NCI-H524 treated with DMSO at 0.1 percent for 48 hours (cell line): ENCODE results near the gene GUCA1A.

Experiments
- DNase-seq: peaks from one replicate; lab custom pipeline; 2025; lab: John Stamatoyannopoulos, UW

The GUCA1A gene

DNA sequence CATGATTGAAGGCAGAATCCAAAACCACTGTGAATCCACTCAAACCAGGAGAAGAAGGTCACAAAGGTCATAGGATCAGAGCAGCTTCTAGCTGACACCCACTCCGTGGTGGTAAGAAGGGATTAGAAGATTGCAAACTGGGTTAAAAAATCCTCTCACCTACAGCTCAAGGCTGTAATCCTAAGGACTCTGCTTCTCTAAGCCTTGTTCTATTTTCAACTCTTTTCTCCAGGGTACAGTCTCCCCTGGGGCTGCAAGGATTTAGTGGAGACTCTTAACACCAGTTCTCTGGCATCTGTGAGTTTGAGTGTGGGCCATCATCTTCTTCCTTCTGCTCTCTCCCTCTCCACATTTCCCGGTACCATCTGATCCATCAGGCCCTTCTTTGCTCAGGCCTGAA, at the start of gene GUCA1A:
Gene GUCA1A, plus strand, starts transcription at position 264 of the 400 bp plus-strand sequence. CDS start 250 bp downstream, outside the sequence.
- DNase-seq, result no peak

DNA sequence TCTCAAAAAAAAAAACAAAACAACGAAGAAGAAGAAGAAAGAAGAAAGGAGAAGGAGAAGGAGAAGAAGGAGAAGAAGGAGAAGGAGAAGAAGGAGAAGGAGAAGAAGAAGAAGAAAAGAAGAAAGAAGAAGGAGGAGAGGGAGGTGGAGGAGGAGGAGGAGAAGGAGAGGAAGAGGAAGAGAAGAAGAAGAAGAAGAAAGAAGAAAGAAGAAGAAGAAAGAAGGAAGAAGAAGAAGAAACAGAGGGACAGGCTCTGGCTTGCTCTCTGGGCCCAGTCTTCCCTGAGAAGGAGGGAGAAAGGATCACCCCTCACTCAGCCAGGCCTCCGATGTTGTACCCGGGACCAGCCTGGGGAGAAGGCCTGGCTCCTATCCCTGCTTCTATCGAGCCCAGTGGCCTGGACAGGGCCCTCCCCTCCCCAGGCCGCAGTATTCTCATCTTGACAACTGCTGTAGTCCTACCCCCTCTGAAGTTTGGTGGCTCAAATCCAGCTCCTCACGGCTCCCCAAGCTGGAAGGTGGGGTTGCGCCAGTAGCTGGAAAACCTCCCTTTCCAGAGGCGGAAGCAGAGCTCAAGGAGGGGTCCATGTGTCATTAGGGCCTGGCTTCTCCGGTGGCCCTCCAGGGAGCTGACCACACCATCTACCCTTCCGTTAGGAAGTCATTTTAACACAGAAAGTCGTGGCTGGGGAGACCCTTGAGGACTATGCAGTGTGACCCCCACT, 49.6 kb upstream of the GUCA1A start:
- no peak for DNase-seq

DNA sequence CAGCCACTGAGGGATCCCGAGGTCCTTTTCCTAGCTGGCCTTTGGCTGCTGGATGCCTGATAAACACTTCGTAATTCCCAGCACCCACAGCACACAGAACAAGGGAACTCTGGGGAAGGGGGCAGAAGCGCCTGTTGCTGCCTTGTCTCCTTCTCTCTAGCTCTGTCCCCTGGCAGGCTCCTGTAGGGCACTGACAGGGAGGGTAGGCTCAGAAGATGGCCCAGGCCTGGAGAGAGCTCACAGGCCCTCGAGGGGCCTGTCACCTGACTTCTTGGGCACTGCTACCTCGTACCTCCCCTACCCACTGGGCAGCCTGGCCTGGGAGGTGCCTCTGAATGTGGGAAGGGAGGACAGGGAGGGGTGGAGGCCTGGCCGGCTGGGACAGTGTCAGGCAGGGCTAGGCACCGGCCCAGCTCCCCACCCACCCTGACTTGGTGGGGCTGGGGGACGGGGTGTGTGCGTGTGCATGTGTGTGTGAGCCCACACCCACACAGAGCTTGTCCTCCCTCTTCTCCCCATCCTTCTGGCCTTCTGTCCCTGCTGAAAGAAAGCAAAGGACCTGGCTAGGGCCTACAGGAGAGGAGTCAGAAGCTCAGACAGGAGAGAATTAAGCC, 48.8 kb upstream of the GUCA1A start:
- DNase-seq, result no peak

DNA sequence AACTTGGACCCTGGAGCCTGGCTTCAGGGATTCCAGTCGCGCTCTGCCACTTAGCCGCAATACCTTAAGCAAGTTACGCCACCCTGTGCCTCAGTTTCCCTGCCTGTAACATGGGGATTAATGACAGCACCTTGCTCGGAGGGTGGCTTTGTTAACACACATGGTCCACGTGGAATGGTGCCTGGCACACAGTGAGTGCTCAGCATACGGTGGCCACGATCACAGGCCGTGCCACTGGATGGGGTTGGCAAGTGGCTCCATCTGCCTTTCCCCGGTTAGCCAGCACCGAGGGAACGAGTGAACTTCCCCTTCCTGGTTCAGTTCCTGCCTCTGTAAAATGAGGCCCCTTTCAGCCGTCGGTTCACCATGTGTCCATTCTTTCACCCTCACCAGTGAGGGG, 47.9 kb upstream of the GUCA1A start:
- no peak for DNase-seq

DNA sequence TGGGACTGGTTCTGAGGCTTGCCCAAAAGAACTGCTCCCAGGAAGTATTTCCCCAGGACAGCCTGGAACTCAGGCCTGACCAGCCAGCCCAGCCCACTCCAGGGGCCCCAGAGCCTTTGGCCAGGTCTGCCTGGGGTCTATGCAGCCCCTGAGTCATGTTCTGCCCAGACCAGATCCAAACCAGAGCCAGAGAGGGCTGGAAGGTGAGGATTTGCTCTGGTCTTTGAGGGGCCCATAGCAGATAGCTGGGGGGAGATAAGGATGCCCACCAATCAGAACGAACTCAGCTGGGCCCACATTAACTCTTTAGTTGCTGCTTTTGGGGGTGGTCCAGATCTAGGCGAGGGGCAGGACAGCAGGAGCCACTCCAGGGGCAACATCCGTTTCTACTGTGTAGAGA, 47.5 kb upstream of the GUCA1A start:
- DNase-seq, result no peak

DNA sequence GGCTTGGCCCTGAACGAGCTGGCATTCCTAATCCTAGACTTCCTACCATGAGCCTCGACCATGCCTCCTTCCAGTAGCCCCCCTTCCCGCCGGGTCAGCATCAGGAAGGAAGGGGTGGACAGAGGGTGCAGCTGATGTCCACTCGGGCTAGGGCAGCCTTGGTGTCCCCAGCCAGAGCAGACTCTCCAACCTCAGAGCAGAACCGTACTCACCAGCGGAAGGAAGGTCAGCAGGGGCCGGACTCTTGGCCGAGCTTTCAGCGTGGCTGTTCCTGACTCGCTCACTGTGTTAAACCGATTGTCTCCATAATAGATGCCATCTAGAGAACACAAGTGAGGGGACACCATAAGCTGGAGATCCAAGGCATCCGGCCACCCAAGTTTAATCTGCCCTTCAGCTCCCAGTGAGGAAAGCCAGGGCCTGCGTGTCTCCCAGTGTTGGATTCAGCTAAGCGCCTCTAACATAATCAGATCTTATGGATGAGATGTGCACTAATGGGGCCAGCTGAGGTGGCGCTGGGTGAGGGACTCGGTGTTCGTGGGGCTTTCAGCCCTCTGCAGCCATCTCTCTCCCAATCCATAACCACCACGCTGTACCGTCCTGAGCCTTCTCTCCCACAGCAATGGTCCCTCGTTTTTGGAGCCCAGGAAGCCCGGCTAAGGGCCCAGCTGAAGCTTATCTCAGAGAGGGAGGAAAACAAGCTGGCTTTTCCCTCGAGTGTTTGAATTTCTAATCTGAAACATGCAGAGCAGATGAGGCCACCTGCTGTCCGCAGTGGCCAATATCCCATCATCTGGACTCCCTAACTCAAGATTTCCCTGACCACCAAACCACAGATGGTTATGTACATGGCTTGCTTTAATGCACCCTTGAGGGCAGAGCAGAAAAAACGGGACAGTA, 44.5 kb upstream of the GUCA1A start:
- DNase-seq, result no peak

DNA sequence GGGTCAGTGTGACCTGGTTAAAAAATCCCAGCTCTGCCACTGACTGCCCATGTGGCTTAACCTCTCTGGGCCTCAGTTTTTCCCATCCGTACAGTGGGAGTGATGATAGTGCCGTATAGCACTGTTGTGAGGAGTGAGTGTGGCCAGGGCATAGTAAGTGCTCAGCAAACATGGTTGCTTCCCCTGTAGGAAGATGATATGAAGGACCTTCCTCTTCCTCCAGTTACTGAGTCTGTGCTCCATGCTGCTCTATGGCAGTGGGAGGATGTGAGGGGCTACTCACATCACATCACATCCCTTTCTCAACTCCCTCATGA, 43.8 kb upstream of the GUCA1A start:
- no peak for DNase-seq

DNA sequence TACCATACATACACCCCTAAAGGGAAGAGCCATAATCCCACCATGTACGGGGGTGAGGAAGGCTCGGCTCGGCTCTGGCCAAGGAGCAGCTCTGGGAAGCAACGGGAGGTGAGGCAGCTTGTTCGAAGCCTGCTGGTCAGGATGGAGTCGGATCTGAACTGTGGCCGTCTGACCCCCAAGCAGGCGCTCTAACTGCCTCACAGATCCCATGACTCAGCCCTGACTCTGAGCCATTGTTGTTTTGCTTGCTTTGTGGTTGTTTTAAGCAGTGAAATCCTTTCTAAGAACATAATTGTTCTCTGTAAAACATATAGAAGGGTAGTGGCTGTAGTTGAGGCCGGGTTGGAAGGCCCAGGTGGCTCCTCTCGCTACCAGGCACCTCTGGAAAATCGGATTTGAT, 41.6 kb upstream of the GUCA1A start:
- no peak for DNase-seq

DNA sequence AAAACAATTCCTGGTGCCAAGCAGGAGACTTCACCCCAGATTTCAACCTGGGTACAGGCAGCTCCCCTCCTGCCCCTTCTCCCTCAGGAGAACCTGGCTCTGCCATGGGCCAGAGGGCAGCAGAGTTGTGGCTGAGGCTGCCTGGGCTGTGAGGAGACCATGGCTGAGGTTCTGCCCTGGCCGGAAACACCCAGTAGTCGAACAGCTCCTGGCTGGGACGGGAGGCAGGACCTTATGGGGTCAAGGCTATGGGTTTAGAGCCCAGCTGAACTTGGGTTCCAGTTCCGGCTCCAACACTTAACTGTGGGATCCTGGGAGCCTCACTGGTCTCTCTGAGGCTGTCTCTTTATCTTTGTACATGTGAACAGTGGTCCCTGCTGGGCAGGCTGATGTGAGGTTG, 39.2 kb upstream of the GUCA1A start:
- no peak for DNase-seq

DNA sequence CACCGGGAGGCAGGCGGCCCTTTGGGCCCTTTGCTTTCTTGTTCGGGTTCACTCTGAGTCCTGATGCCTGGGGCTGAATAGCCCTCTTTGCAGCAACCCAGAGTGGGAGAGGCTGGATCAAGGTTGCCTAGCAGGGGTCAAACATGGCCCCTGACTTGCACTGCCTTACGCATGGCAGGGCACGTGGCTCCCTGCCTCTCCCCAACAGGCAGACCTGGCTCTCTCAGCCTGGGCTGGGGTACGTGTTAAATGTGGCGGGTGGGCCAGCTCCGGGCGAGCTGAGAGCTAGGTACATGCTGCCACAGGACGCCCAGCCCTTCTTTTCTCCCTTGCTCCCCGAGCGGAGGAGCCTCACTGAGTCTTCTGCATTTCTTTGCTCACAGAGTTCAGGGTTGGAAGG, 38.0 kb upstream of the GUCA1A start:
- DNase-seq, result no peak

DNA sequence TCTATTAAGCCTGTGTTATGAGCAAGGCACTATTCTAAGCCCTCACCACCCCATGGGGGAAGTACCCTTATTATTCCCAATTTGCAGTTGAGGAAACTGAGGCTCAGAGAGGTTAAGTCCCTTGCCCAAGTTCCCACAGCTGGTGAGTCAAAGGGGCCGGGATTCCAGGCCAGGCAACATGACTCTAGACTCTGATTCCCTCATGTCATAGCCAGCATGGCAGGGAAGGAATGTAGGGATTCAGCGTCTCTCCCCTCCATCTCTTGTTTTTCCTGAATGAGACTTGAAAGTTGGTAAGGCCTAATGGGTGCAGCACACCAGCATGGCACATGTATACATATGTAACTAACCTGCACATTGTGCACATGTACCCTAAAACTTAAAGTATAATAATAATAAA, 37.4 kb upstream of the GUCA1A start:
- DNase-seq, result no peak

DNA sequence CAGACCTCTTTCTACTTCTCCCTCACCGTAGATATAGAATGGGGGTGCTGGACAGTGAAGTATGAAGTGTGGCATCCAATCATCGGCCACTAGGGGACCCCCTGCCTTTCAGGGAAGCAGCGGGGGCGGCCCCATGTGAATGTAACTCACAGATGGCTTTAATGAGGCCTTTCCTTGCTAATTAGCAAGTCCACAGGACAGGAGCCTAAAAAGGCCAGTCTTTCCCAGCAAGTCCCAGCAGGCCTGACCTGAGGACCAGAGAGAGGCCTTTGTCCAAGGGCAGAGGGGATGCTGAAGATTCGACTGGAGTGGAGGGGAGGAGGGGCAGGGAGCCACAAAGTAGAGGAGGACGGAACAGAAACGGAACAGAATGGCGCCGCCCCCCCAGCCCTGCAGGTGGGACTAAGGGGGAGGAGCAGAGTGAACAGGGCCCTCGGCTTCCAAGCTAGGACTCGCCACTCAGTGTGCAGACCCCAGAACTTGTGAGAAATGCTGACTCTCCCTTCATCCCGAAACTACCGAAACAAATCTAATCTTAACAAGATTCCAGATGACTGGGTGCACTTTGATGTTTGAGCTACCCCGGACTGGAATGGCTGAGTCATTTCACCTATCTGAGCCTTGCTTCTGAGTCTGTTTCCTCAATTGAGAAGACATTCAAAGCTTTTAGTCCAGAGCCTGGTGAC, 36.5 kb upstream of the GUCA1A start:
- DNase-seq, result peak; percentile 16

DNA sequence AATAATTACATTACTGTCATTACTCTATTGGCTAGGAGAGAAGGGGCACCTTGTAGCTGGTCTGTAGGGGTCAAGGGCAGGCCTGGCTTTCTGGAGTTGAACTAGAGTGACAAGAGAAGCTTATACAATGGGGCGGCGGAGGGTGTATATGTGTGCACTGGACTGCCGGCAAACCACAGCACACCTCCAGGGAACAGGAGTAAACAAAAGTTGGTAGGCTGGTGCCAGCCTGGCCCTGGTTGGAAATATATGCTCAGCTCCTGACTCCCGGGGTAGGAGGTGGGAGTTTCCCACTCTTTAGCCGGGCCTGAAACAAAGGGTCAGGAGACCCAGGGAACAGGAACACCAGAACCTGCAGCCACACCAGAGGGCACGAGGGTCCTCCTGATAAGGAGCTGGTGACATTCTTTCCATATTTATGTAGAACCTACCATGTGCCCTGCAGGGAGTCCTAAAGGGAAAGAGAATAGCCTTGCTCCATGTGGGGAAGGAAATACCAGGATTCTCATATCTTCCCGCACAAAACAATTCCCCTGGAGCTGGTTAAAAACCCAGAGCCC, 35.9 kb upstream of the GUCA1A start:
- DNase-seq, result no peak

DNA sequence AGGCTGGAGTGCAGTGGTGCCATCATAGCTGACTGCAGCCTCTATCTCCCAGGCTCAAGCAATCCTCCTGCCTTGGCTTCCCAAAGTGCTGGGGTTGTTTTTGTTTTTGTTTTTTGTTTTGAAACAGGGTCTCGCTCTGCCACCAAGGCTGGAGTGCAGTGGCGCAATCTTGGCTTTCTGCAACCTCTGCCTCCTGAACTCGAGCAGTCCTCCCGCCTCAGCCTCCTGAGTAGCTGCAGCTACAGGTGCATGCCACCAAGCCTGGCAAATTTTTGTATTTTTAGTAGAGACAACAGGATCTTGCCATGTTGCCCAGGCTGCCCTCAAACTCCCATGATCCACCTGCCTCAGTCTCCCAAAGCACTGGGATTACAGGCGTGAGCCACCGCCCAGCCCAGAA, 35.0 kb upstream of the GUCA1A start:
- no peak for DNase-seq

DNA sequence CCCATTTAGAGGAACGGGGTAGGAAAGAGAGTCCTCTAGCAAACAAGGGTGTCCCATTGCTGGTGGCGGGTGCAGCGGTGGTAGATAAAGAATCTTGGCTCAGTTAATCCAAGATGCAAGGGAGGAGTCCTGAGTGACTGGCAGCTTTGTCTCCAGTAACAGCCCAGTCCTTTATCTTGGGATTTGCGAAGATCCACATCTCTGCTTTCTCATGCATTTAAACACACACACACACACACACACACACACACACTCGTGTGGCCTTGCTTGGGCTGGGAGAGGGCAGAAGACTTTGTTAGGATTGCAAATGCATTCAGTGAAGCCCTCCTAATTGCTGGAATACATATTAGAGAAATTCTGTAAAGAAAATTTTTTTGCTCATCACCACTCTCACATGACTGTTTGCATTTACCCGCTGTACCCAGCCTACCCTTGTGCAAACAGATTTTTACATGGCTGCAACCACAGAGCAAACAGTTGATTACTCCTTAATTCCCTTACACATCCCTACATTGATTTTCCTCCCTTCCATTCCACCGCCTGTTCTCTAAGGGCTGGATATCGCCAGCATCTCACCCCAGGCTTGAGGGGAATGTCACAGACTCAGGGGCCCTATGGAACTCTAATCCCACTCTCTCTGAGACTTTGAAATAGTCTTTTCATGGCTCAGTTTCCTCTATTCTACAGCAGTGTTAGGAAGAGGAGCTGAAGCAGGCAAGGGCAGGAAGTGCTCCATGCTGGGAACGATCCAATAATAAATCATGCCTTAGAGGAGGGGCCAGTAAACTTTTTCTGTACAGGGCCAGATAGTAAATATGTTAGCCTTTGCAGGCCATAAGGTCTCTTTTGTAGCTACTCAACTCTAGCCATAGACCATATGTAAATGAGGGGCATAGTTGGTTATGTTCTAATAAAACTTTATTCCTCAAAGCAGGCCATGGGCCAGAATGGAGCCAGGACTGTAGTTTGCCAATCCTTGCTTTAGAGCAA, 34.2 kb upstream of the GUCA1A start:
- DNase-seq, result no peak

DNA sequence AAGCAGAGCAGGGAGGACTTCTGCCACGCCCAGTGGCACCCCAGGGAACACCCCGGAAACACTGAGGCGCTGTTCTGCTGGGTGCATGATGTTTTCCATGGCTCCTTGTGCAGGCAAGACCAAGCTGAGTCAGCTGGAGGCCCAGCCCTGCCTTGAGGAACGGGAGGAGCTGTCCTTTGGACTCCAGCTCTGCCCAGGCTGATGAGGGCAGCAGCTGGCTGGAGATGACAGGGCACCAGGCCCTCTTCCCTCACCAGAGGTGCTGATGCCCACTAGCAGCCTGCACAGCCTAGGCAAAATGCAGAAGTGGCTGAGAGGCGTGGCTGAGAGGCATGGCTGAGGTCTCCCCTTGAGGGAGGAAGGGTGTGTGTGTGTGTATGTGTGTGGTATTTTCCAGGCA, 33.1 kb upstream of the GUCA1A start:
- DNase-seq, result no peak

DNA sequence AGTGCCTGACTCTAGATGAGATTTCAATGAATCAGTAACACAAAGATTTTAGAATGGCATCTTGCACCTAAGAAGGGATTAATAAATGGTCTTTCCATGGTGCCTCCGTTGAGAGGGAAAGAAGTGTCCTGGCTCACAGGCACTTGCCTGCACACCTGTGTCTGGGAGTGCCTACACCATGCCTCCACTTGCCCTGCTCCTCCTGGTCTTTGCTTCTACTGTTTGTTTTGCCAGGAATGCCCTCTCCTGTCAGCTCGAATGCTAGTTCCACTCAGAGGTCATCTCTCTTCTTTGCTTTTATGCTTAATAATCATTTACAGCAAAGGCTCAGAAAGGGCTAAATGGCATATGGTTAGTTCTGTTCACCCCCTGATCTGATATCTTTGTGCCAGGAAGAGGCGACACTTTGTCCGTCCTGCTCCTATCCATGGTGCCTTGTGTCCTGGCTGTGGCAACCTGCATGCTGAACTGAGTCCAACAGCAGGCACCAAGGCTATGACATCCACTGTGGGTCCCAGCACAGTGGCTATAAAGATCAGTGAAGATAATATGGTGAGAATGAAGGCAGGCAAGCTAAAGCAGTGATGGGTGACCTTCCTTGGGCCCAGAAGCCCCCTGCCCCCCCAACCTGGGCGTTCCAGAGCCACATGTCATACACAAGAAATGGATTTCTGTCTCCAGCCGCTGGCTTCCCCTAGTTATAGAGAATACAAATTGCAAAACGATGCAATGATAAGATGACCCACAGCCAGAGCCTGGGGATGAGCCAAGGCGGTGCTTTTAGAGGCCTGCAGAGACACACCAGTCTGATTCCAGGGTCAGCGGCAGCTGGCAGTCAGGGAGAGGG, 32.2 kb upstream of the GUCA1A start:
- no peak for DNase-seq

DNA sequence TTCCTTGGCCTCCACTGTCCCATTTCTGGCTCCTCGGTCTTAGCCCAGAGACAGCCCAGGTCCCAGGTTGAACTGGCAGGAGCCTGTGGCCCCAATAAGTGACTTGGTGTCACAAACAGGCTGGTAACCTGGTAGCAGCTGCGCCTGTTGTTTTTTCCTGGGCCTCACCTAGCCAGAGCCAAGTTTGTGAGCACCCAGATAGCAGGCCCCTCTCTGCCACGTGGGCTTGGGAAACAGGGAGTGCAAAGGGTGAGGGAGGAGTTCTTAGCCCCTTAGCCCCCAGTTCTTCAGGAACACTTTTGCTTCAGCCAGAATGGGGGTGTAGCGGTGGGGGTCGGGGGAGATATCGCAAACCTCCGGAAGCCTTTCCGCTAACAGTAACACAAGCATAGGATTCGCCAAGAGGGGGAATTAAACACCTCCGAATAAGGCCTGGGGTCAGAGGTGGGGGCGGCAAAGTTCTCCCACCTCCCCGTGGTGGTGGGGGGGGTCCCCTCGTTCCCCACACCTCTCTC, 31.5 kb upstream of the GUCA1A start:
- no peak for DNase-seq

DNA sequence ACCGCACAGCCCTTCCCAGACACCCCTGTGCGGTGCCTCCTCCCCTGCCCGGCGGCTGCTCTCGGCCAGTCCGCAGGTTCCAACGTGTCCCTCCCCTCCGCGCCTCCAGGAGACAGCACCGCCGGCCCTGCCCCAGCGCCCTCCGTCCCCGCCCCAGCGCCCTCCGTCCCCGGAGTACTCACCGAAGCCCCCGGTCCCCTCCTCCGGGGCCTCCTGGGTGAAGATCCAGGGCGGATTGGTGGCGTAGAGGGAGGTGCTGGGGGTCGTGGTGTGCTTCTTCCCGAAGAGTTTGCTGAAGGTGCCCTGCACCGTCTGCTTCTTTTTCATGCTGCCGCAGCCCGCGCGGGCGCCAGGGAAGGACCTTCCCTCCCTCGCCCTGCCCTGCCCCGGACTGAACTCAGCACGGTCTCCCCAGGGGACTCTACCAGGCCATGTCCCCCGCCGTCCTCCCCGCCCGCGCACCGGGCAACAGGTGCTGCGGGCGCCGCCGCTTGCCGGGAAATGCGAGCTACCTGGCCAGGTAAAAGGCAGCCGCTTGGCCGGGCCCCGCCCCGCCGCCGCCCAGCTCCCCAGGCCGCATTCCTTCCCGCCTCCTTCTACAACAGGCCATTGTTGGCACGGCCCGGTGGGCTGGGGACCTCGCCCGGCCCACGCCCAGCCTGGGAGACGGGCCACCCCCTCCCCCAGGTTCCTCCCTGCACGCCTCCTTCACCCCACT, 30.9 kb upstream of the GUCA1A start, which contains the start of gene C6orf132:
Gene C6orf132, minus strand, starts transcription at position 503 of the 718 bp plus-strand sequence. Its CDS starts 176 bp downstream, at position 327.
- DNase-seq, result no peak
